HG03066 (cell line): Measurements from ENCODE around the gene MSI1.
"Not testable (repeated sequence)": the region's sequence is repeated elsewhere in the genome, so short reads cannot be mapped to it uniquely, and the experiment has no call there.

ENCODE experiments used
- ATAC-seq: cut with Tn5 transposase; IDR thresholded peaks from one replicate; pipeline ENCODE4 v1.9.1; 2021; ENCODE audit warnings: low read depth; ENCODE audit not compliant: unreplicated experiment

Gene MSI1

GRCh38 chr12:120358412-120359100 is 10.4 kb downstream of the MSI1 start:
- ATAC-seq = no peak

GRCh38 chr12:120357104-120357503 is 11.9 kb downstream of the MSI1 start:
- ATAC-seq = no peak

- ATAC-seq = no peak
Observed at GRCh38 chr12:120356567-120357030, 12.4 kb downstream of the MSI1 start.

GRCh38 chr12:120353556-120354317 is 15.2 kb downstream of the MSI1 start:
- ATAC-seq = no peak

- ATAC-seq = no peak
Observed at GRCh38 chr12:120353136-120353535, 15.8 kb downstream of the MSI1 start.

- no peak for ATAC-seq
Observed at GRCh38 chr12:120352117-120352516, 16.8 kb downstream of the MSI1 start.

- ATAC-seq = no peak
Observed at GRCh38 chr12:120350576-120351350, 18.2 kb downstream of the MSI1 start.

GRCh38 chr12:120347766-120348165 is 21.2 kb downstream of the MSI1 start:
- ATAC-seq = no peak

- ATAC-seq = no peak
Observed at GRCh38 chr12:120346681-120347080, 22.3 kb downstream of the MSI1 start.

GRCh38 chr12:120346031-120346430 is 22.9 kb downstream of the MSI1 start:
- ATAC-seq = no peak

- ATAC-seq = no peak
Observed at GRCh38 chr12:120343692-120344091, 25.3 kb downstream of the MSI1 start.

GRCh38 chr12:120343039-120343537 is 25.9 kb downstream of the MSI1 start:
- ATAC-seq = no peak

- ATAC-seq = no peak
Observed at GRCh38 chr12:120342175-120343038, 26.6 kb downstream of the MSI1 start.

GRCh38 chr12:120339256-120339655 is 29.7 kb downstream of the MSI1 start:
- no peak for ATAC-seq

GRCh38 chr12:120337730-120338129 is 31.2 kb downstream of the MSI1 start:
- no peak for ATAC-seq

- not testable (repeated sequence) for ATAC-seq
Observed at GRCh38 chr12:120336392-120336791, 32.6 kb downstream of the MSI1 start.

GRCh38 chr12:120335447-120335846 is 33.5 kb downstream of the MSI1 start:
- not testable (repeated sequence) for ATAC-seq

- no peak for ATAC-seq
Observed at GRCh38 chr12:120332523-120332922, 36.4 kb downstream of the MSI1 start.

- ATAC-seq = no peak
Observed at GRCh38 chr12:120332041-120332440, 36.9 kb downstream of the MSI1 start.

GRCh38 chr12:120331390-120331789 is 37.6 kb downstream of the MSI1 start:
- no peak for ATAC-seq
